ENCODE measurements around the gene PPP1R2C. TPM values are rescaled to one million over a fixed set of nuclear protein-coding genes. Genes with fewer than 3 reads are reported as not detected.

PPP1R2C gene
- total RNA-seq: not detected

- Mint-ChIP-seq H3K9me3 (peaks cover 4% of the 10 kb centered on the region), H3K27ac (no peak within 1 kb of the TSS), H3K4me1 (no peaks in the 10 kb centered on the region), H3K27me3 (no peaks in the 10 kb centered on the region), H3K36me3 (ENCODE audit: low read depth) (no peaks in the 10 kb centered on the region), H3K4me3 (no peak within 1 kb of the TSS)
- DNase-seq: no peak
- POLR2A ChIA-PET: no interaction called here
- CTCF ChIA-PET: no interaction called here
Measured at GRCh38 chrX:42778096-42778495, at the start of gene PPP1R2C. PPP1R2C (minus strand) TSS chrX:42778163; CDS start chrX:42778079, 84 bp downstream.

GRCh38 chrX:42825201-42825600 lies 47.2 kb upstream of the PPP1R2C start:
- Mint-ChIP-seq H3K4me3 (no peak overlapping the region), H3K27ac (no peak overlapping the region), H3K27me3 (no peaks in the 10 kb centered on the region), H3K9me3 (no peaks in the 10 kb centered on the region), H3K4me1 (peaks cover 3% of the 10 kb centered on the region), H3K36me3 (ENCODE audit: low read depth) (no peaks in the 10 kb centered on the region)
- CTCF ChIA-PET: no interaction called here
- DNase-seq: no peak
- POLR2A ChIA-PET: no interaction called here

- Mint-ChIP-seq H3K27me3 (no peaks in the 10 kb centered on the region), H3K36me3 (ENCODE audit: low read depth) (no peaks in the 10 kb centered on the region), H3K9me3 (no peaks in the 10 kb centered on the region), H3K4me1 (peaks cover 3% of the 10 kb centered on the region), H3K27ac (no peak overlapping the region), H3K4me3 (no peak overlapping the region)
- CTCF ChIA-PET: no interaction called here
- POLR2A ChIA-PET: no interaction called here
- DNase-seq: no peak
Measured at GRCh38 chrX:42824541-42824940, 46.6 kb upstream of the PPP1R2C start.

GRCh38 chrX:42823443-42823842 lies 45.5 kb upstream of the PPP1R2C start:
- Mint-ChIP-seq H3K4me1 (peaks cover 3% of the 10 kb centered on the region), H3K36me3 (ENCODE audit: low read depth) (peaks cover 6% of the 10 kb centered on the region), H3K27ac (no peak overlapping the region), H3K4me3 (no peak overlapping the region), H3K27me3 (no peaks in the 10 kb centered on the region), H3K9me3 (peaks cover 5% of the 10 kb centered on the region)
- POLR2A ChIA-PET: no interaction called here
- DNase-seq: no peak
- CTCF ChIA-PET: no interaction called here

GRCh38 chrX:42821803-42822443 lies 44.0 kb upstream of the PPP1R2C start:
- CTCF ChIA-PET: no interaction called here
- peaks cover 5% of the 10 kb centered on the region for H3K9me3 Mint-ChIP-seq
- H3K27me3 Mint-ChIP-seq: no peaks in the 10 kb centered on the region
- POLR2A ChIA-PET: no interaction called here
- H3K36me3 Mint-ChIP-seq (ENCODE audit: low read depth): peaks cover 6% of the 10 kb centered on the region
- no peak overlapping the region for H3K27ac Mint-ChIP-seq
- peaks cover 3% of the 10 kb centered on the region for H3K4me1 Mint-ChIP-seq
- H3K4me3 Mint-ChIP-seq: no peak overlapping the region
- DNase-seq: no peak

GRCh38 chrX:42818151-42818921 lies 40.4 kb upstream of the PPP1R2C start:
- Mint-ChIP-seq H3K27ac (no peak overlapping the region), H3K4me1 (no peaks in the 10 kb centered on the region), H3K9me3 (peaks cover 11% of the 10 kb centered on the region), H3K4me3 (no peak overlapping the region), H3K36me3 (ENCODE audit: low read depth) (peaks cover 6% of the 10 kb centered on the region), H3K27me3 (no peaks in the 10 kb centered on the region)
- ChIA-PET CTCF (no interaction called here), POLR2A (no interaction called here)
- no peak for DNase-seq

- POLR2A ChIA-PET: no interaction called here
- H3K27me3 Mint-ChIP-seq: no peaks in the 10 kb centered on the region
- H3K9me3 Mint-ChIP-seq: no peaks in the 10 kb centered on the region
Measured at GRCh38 chrX:42809569-42809968, 31.6 kb upstream of the PPP1R2C start.

GRCh38 chrX:42807393-42807792 lies 29.4 kb upstream of the PPP1R2C start:
- ChIA-PET CTCF (no interaction called here), POLR2A (no interaction called here)
- no peaks in the 10 kb centered on the region for H3K9me3 Mint-ChIP-seq
- no peaks in the 10 kb centered on the region for H3K4me1 Mint-ChIP-seq
- H3K36me3 Mint-ChIP-seq (ENCODE audit: low read depth): no peaks in the 10 kb centered on the region
- DNase-seq: no peak
- no peak overlapping the region for H3K4me3 Mint-ChIP-seq
- no peak overlapping the region for H3K27ac Mint-ChIP-seq
- H3K27me3 Mint-ChIP-seq: no peaks in the 10 kb centered on the region

More at GRCh38 chrX:42809569-42809968, 31.6 kb upstream of the PPP1R2C start:
- no peaks in the 10 kb centered on the region for H3K36me3 Mint-ChIP-seq (ENCODE audit: low read depth)
- CTCF ChIA-PET: no interaction called here
- no peak for DNase-seq
- no peak overlapping the region for H3K4me3 Mint-ChIP-seq
- no peak overlapping the region for H3K27ac Mint-ChIP-seq
- H3K4me1 Mint-ChIP-seq: no peaks in the 10 kb centered on the region

GRCh38 chrX:42804524-42804923 lies 26.6 kb upstream of the PPP1R2C start:
- Mint-ChIP-seq H3K9me3 (peaks cover 2% of the 10 kb centered on the region), H3K36me3 (ENCODE audit: low read depth) (no peaks in the 10 kb centered on the region), H3K27me3 (no peaks in the 10 kb centered on the region), H3K27ac (no peak overlapping the region), H3K4me3 (no peak overlapping the region), H3K4me1 (no peaks in the 10 kb centered on the region)
- ChIA-PET POLR2A (no interaction called here), CTCF (no interaction called here)
- DNase-seq: no peak

- Mint-ChIP-seq H3K27me3 (no peaks in the 10 kb centered on the region), H3K4me3 (no peak overlapping the region), H3K4me1 (no peaks in the 10 kb centered on the region), H3K9me3 (peaks cover 2% of the 10 kb centered on the region), H3K36me3 (ENCODE audit: low read depth) (no peaks in the 10 kb centered on the region), H3K27ac (no peak overlapping the region)
- ChIA-PET CTCF (no interaction called here), POLR2A (no interaction called here)
- DNase-seq: no peak
Measured at GRCh38 chrX:42803320-42803719, 25.4 kb upstream of the PPP1R2C start.

- Mint-ChIP-seq H3K9me3 (peaks cover 2% of the 10 kb centered on the region), H3K27ac (no peak overlapping the region), H3K27me3 (no peaks in the 10 kb centered on the region), H3K4me3 (no peak overlapping the region), H3K36me3 (ENCODE audit: low read depth) (no peaks in the 10 kb centered on the region), H3K4me1 (no peaks in the 10 kb centered on the region)
- no peak for DNase-seq
- ChIA-PET CTCF (no interaction called here), POLR2A (no interaction called here)
Measured at GRCh38 chrX:42797651-42798269, 19.8 kb upstream of the PPP1R2C start.

GRCh38 chrX:42783451-42783850 lies 5.5 kb upstream of the PPP1R2C start:
- no peak for DNase-seq
- H3K27ac Mint-ChIP-seq: no peak overlapping the region
- ChIA-PET CTCF (no interaction called here), POLR2A (no interaction called here)
- H3K4me1 Mint-ChIP-seq: no peaks in the 10 kb centered on the region
- H3K9me3 Mint-ChIP-seq: peaks cover 4% of the 10 kb centered on the region
- H3K27me3 Mint-ChIP-seq: no peaks in the 10 kb centered on the region
- H3K36me3 Mint-ChIP-seq (ENCODE audit: low read depth): no peaks in the 10 kb centered on the region
- H3K4me3 Mint-ChIP-seq: no peak overlapping the region

GRCh38 chrX:42776195-42776594 lies 1.8 kb downstream of the PPP1R2C start:
- Mint-ChIP-seq H3K36me3 (ENCODE audit: low read depth) (no peaks in the 10 kb centered on the region), H3K4me3 (no peak overlapping the region), H3K27me3 (no peaks in the 10 kb centered on the region), H3K4me1 (no peaks in the 10 kb centered on the region), H3K9me3 (peaks cover 4% of the 10 kb centered on the region), H3K27ac (no peak overlapping the region)
- POLR2A ChIA-PET: no interaction called here
- CTCF ChIA-PET: no interaction called here
- no peak for DNase-seq

- ChIA-PET CTCF (no interaction called here), POLR2A (no interaction called here)
- Mint-ChIP-seq H3K4me3 (no peak overlapping the region), H3K27me3 (no peaks in the 10 kb centered on the region), H3K9me3 (no peaks in the 10 kb centered on the region), H3K36me3 (ENCODE audit: low read depth) (no peaks in the 10 kb centered on the region), H3K27ac (no peak overlapping the region), H3K4me1 (no peaks in the 10 kb centered on the region)
- no peak for DNase-seq
Measured at GRCh38 chrX:42772874-42773273, 5.1 kb downstream of the PPP1R2C start.

Data from activated CD4-positive, alpha-beta memory T cell treated with anti-CD3 and anti-CD28 coated beads, Interleukin-2, amount 10 ng/mL, durations not matched to agents 7 days and 5 days (primary cell).